Epithelial cell of proximal tubule (primary cell): ENCODE data around the gene SLC13A5. TPM values are rescaled to one million over a fixed set of nuclear protein-coding genes. Genes with fewer than 3 reads are reported as not detected.
"Not testable (repeated sequence)": the region's sequence is repeated elsewhere in the genome, so short reads cannot be mapped to it uniquely, and the experiment has no call there.

Source experiments
- DNase-seq: peaks from one replicate; pipeline ENCODE4 v3.0.0-alpha.2; 2011; ENCODE audit warnings: low read depth
- H3K4me3 ChIP-seq: 2 replicates; pipeline ENCODE4 v1.5.1; 2011; ENCODE audit warnings: low read depth, mild to moderate bottlenecking, low read length
- total RNA-seq: library from RNA; depleted of rRNA; stranded (reverse); fragments of >200 nt; gene quantifications from 2 replicates; pipeline ENCODE4 v1.2.3, GENCODE V29; 2015
- TF ChIP-seq, protein P1 (sequence below): conservative IDR thresholded peaks from 2 replicates; pipeline ENCODE4 v1.5.1; 2012; ENCODE audit warnings: low read depth, mild to moderate bottlenecking, low read length

Gene SLC13A5
- total RNA-seq, 1 donor from 2014 or later, result not detected

DNA sequence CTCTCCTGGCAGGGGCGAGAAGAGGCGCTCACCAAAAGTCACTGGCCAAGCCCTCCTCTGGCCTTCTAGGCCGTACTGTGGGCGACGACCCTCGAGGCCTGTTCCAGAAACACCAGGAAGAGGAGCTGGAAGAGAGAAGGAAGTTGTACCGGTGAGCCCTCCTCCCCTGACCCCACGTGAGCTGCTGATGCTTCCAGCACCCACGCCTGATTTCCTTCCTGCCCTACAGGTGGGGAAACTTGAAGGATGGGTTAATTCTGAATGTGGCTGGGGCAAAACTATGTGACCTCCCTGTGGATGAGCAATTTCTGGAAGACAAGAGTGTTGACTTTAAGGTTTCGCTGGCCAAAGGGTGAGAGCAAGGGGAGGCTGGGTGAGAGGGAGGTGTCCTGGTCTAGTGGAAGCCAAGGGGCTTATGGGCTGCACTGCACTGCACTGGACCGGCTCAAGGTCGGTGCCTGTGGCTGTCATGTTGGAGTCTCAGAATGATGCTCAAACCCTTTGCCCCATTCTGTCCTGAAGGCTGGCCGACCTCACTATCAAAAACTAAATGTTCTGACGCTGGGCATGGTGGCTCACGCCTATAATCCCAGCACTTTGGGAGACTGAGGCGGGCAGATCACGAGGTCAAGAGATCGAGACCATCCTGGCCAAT, 55.4 kb downstream of the SLC13A5 start:
- TF ChIP-seq, protein P1, sequence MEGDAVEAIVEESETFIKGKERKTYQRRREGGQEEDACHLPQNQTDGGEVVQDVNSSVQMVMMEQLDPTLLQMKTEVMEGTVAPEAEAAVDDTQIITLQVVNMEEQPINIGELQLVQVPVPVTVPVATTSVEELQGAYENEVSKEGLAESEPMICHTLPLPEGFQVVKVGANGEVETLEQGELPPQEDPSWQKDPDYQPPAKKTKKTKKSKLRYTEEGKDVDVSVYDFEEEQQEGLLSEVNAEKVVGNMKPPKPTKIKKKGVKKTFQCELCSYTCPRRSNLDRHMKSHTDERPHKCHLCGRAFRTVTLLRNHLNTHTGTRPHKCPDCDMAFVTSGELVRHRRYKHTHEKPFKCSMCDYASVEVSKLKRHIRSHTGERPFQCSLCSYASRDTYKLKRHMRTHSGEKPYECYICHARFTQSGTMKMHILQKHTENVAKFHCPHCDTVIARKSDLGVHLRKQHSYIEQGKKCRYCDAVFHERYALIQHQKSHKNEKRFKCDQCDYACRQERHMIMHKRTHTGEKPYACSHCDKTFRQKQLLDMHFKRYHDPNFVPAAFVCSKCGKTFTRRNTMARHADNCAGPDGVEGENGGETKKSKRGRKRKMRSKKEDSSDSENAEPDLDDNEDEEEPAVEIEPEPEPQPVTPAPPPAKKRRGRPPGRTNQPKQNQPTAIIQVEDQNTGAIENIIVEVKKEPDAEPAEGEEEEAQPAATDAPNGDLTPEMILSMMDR, result no peak
- no peak for DNase-seq
- no peak overlapping the region for H3K4me3 ChIP-seq

DNA sequence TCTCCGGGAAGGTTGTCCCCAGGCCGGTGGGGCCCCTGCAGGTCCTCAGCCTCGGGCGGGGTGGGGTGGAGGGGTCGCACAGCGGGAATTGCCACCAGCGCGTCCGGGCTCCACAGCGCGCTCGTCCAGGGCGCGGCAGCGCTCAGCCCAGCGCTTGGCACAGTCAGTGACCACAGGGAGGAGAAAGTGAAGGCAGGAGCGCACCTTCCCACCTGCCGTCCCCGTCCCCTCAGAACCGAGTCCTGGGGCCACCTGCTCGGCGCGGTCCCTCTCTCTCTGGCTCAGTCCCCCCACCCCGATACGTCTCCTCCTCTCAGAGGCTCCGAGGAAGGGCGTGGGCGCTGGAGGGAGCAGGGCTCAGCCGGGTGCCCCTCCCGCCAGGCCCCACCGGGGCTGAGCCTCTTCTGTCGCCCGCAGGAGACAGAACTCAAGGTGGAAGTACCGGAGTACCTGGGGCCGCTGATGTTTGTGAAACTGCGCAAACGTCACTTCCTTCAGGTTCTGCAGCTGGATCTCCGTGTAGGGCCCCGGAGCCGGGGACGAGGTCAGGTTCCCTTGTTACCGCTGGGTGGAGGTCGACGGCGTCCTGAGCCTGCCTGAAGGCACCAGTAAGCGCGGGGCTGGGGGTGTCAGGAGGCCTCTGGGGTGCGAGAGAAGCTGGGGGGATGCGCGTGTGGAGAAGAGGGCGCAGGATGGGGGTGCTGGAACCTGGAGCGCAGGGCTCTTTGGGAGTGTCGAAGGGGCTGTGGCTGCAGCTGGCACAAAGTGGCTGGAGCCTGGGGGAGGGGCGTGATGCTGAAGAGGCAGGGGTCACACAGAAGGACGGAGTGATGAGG, 56.2 kb downstream of the SLC13A5 start:
- not testable (repeated sequence) for DNase-seq
- peak overlapping the region; percentile 27 for H3K4me3 ChIP-seq

DNA sequence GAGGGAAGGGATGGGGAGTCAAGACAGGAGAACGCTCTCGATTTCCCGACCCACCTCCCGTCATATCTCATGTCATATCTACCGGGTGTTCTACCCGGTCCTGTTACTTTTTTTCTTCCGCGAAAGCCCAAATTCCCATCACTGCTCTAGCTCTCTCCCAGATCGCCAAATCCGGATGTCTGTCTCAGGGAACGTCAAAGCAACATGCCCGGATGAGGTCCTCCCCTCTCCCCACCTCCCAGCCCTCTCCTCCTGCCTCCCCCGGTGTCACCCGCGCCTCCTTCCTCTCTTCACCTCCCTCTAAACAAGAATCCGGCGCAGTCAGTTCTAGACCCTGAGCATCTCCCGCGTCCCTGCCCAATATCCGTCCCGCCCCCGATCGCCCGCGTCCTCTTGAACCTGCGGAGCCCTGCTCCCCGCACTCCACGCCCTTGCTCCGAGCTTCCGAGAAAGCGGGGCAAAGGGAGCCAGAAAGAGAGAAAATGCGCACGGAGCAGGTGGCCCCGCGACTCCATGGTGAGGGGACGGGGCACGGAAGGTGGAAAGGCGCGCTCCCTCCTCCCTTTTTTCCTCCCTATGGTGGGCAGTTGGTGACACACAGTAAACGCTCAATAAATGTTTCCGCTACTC, 57.3 kb downstream of the SLC13A5 start:
- DNase-seq, H3K4me3 ChIP-seq: not testable (repeated sequence)

DNA sequence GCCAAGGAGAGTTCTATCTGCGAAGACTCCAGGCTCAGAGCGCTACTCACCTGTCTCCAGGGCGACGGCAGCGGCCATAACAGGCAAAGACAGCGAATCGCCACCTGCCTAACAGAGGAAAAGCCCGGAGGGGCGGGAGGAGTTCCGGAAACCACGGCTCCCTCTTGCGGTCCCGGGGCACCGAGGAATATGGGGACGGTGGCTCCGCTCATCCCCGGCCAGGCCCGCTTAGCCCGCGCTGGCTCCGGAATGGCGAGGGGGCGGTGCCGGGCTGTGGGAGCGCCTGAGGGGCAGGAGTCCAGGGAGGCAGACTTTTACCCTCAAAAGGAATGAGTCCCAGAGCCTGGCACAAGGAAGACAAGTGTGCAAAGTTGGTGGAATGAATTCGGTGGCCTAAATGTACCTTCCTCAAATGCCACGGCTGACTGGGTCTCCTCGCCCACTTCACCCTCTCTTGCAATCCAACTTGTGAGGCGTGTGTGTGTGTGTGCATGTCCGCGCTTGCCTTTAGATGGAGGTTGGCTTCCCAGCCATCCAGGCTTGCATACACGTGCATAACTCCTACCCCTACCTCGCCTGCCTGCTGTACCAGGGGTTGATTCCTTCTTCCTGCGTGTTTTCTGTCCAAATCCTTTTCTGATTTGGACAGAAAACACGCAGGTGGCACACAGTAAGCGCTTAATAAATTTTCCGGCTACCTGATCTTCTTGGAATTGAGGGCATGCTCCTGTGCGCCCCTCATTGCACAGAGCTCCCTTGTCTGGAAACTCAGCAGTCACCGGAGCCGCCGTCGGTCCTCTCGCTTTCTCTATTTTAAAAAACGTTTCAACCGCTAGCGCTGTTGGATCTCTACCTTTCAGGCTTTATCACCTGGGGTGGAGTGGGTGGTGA, 58.1 kb downstream of the SLC13A5 start:
- TF ChIP-seq, protein P1, result no peak
- peak overlapping the region; percentile 50 for H3K4me3 ChIP-seq
- no peak for DNase-seq

DNA sequence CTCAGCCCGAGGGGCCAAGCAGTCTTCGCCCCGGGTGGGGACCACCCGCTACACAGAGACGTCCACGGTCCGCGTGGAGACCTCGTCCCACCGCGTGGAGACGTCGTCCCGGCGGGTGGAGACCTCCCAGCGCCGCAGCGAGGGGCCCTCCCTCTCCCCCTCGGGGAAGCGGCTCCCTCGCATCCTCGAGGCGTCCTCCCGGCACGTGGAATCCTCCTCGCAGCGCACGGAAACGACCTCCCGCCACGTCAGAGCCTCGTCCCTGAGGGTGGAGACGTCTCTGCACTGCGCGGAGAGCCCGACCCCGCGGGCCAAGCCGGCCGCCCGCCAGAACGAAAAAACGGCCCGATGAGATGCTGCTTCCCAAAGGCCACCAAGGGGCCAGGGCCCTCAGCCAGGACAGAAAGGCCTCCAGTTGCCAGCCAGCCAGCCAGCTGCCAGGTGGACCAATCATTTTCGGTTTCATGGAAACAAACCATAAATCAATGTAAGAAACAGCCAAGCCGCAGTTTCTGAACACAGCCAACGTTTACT, 61.2 kb downstream of the SLC13A5 start:
- TF ChIP-seq, protein P1, result no peak
- DNase-seq, result no peak
- H3K4me3 ChIP-seq, result peak overlapping the region; percentile 96

DNA sequence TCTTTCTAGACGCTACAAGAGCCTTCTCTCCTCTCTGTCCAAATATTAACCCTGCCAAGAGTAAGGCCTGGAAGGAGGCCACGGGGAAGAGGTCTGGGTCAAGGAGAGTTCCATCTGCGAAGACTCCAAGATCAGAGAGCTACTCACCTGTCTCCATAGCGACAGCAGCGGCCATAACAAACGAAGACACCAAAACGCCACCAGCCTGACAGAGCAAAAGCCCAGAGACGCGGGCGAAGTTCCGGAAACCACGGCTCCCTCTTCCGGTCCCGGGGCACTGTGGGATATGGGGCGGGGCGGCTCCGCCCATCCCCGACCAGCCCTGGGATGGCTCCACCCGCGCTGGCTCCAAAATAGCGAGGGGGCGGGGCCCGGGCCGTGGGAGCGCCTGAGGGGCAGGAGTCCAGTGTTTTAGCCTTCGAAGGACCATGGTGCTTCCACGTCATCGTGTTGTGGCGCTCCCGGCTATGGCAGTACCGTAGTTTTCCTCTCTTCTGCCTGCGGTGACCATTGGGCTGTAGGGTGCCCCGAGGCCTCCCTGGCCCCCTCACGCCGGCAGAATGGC, 61.7 kb downstream of the SLC13A5 start, which contains the start of the genes C17orf100 and MED31:
TSS of gene C17orf100 (plus strand) at position 409 of the 565 bp plus-strand sequence. CDS start at position 561, 152 bp downstream.
TSS of gene MED31 (minus strand) at position 252 of the 565 bp plus-strand sequence. CDS start at position 175, 77 bp downstream.
- TF ChIP-seq, protein P1, result no peak
- no peak for DNase-seq
- peak within 1 kb of the TSS; percentile 96 for H3K4me3 ChIP-seq

DNA sequence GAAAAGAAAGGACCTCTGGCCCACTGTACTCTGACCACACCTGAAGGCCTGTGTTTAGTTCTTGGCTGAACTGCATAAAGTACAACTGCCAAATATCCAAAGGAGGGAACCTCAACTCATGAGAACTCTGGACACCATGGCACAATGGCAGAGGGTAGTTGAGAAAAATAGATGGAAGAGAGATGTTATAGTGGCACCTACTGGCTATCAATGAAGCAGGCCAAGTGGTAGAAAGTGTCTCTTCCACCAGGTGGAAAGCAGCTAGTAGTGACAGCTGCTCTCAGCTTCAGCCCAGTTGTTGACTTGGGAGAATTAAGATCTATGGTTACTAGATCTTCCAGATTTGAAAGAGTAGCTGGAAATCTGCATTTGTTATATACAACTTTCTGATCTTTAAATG, 65.0 kb downstream of the SLC13A5 start:
- no peak overlapping the region for H3K4me3 ChIP-seq
- TF ChIP-seq, protein P1, result peak; percentile 66
- no peak for DNase-seq
